HepG2 (cell line): ENCODE data around the gene STK11. TPM values are rescaled to one million over a fixed set of nuclear protein-coding genes. Genes with fewer than 3 reads are reported as not detected.

Experiments used
- AGO2 ChIP-seq: fragments of 200-400 bp; formaldehyde crosslinking; optimal IDR thresholded peaks from 2 replicates; pipeline ENCODE3; 2017; ENCODE audit warnings: mild to moderate bottlenecking, low read depth, low read length, moderate library complexity
- GRHL1 ChIP-seq: sonication (generic); formaldehyde crosslinking; conservative IDR thresholded peaks from 2 replicates; pipeline ENCODE4 v1.8.0; 2022; ENCODE audit warnings: missing genetic modification reagents
- HNF4A ChIP-seq: sonication (generic); formaldehyde crosslinking; IDR thresholded peaks from 2 replicates; pipeline ENCODE4 v1.4.0; 2020; ENCODE audit warnings: missing genetic modification reagents
- KLF15 ChIP-seq: sonication (generic); formaldehyde crosslinking; IDR thresholded peaks from 2 replicates; pipeline ENCODE4 v1.8.1; 2023; ENCODE audit warnings: borderline replicate concordance, mild to moderate bottlenecking, inconsistent platforms, missing genetic modification reagents, mixed read lengths
- NCOA5 ChIP-seq: sonication (generic); formaldehyde crosslinking; IDR thresholded peaks from 2 replicates; pipeline ENCODE4 v1.4.0; 2020; ENCODE audit warnings: missing genetic modification reagents
- NPAS2 ChIP-seq: sonication (generic); formaldehyde crosslinking; IDR thresholded peaks from 2 replicates; pipeline ENCODE4 v1.8.0; 2022; ENCODE audit warnings: mild to moderate bottlenecking, missing genetic modification reagents, borderline replicate concordance
- REL ChIP-seq: sonication (generic); formaldehyde crosslinking; conservative IDR thresholded peaks from 2 replicates; pipeline ENCODE4 v1.8.0; 2022; ENCODE audit warnings: mild to moderate bottlenecking, missing genetic modification reagents, moderate library complexity
- SOX13 ChIP-seq, 3 experiments: fragments of 450-650 bp in 1 of 3; sonication (generic) in 1 of 3; formaldehyde crosslinking in 1 of 3; IDR thresholded peaks in 2 of 3; conservative IDR thresholded peaks in 1 of 3; 2 replicates each; pipeline versions ENCODE4 v1.5.0 to v1.6.1; 2016 to 2020; ENCODE audit warnings: antibody characterized with exemption in 1 of 3, mild to moderate bottlenecking in 1 of 3, missing compliant biosample characterization in 1 of 3, missing genetic modification reagents in 1 of 3, moderate library complexity in 1 of 3
- TCF12 ChIP-seq, 2 experiments: fragments of 450-650 bp in 1 of 2; sonication (generic) in 1 of 2; formaldehyde crosslinking in 1 of 2; IDR thresholded peaks; 2 replicates each; pipeline versions ENCODE4 v1.6.1 to v1.8.0; 2017 to 2022; ENCODE audit warnings: antibody characterized with exemption in 1 of 2, mild to moderate bottlenecking in 1 of 2, missing genetic modification reagents in 1 of 2, moderate library complexity in 1 of 2
- ZBTB20 ChIP-seq: sonication (generic); formaldehyde crosslinking; IDR thresholded peaks from 2 replicates; pipeline ENCODE4 v1.8.1; 2023; ENCODE audit warnings: missing genetic modification reagents, low read depth, mild to moderate bottlenecking, borderline replicate concordance
- ZBTB21 ChIP-seq: sonication (generic); formaldehyde crosslinking; IDR thresholded peaks from 2 replicates; pipeline ENCODE4 v1.4.0; 2020; ENCODE audit warnings: missing genetic modification reagents
- ZMYM3 ChIP-seq: sonication (generic); formaldehyde crosslinking; IDR thresholded peaks from 2 replicates; pipeline ENCODE4 v1.5.1; 2020; ENCODE audit warnings: mild to moderate bottlenecking, missing genetic modification reagents
- ZNF264 ChIP-seq: sonication (generic); formaldehyde crosslinking; IDR thresholded peaks from 2 replicates; pipeline ENCODE4 v1.4.0; 2020; ENCODE audit warnings: missing genetic modification reagents
- ZNF383 ChIP-seq: sonication (generic); formaldehyde crosslinking; IDR thresholded peaks from 2 replicates; pipeline ENCODE4 v1.4.0; 2020; ENCODE audit warnings: missing genetic modification reagents, mild to moderate bottlenecking, borderline replicate concordance
- ZNF512 ChIP-seq: sonication (generic); formaldehyde crosslinking; IDR thresholded peaks from 2 replicates; pipeline ENCODE4 v1.4.0; 2020; ENCODE audit warnings: mild to moderate bottlenecking, missing genetic modification reagents
- ZNF629 ChIP-seq: sonication (generic); formaldehyde crosslinking; conservative IDR thresholded peaks from 2 replicates; pipeline ENCODE4 v1.5.0; 2020; ENCODE audit warnings: missing genetic modification reagents
- ZNF670 ChIP-seq: sonication (generic); formaldehyde crosslinking; IDR thresholded peaks from 2 replicates; pipeline ENCODE4 v1.8.0; 2022; ENCODE audit warnings: mild to moderate bottlenecking, missing genetic modification reagents, borderline replicate concordance
- polyA plus RNA-seq, 8 experiments: library from polyadenylated mRNA; depleted of rRNA in 3 of 8; stranded (reverse) in 7 of 8; unstranded in 1 of 8; fragments of >200 nt; fragmentation: Illumina TruSeq in 4 of 8; extraction: Trizol in 4 of 8; gene quantifications; 2 replicates each; pipeline versions ENCODE4 v1.2.1 to v1.2.3, GENCODE V29; 2011 to 2016; ENCODE audit warnings: low read depth in 4 of 8, missing spikeins in 1 of 8, mixed read lengths in 1 of 8; ENCODE audit not compliant: insufficient read depth in 1 of 8
- total RNA-seq, 5 experiments: library from RNA; depleted of rRNA; stranded (reverse); fragments of >200 nt; fragmentation: Illumina TruSeq; extraction: Trizol; gene quantifications; 2 replicates each; pipeline ENCODE4 v1.2.3, GENCODE V29; 2016; ENCODE audit warnings: low read depth in 1 of 5
- TF ChIP-seq, protein P1 (sequence below): sonication (generic); formaldehyde crosslinking; IDR thresholded peaks from 2 replicates; pipeline ENCODE4 v1.4.0; 2020; ENCODE audit warnings: missing genetic modification reagents

Gene STK11
- total and polyA plus RNA-seq, 2 of the 13 experiments (the other 11 are each of a cell fraction or from before 2014, with no cell fraction given), result 27.5 to 43.6 TPM

DNA sequence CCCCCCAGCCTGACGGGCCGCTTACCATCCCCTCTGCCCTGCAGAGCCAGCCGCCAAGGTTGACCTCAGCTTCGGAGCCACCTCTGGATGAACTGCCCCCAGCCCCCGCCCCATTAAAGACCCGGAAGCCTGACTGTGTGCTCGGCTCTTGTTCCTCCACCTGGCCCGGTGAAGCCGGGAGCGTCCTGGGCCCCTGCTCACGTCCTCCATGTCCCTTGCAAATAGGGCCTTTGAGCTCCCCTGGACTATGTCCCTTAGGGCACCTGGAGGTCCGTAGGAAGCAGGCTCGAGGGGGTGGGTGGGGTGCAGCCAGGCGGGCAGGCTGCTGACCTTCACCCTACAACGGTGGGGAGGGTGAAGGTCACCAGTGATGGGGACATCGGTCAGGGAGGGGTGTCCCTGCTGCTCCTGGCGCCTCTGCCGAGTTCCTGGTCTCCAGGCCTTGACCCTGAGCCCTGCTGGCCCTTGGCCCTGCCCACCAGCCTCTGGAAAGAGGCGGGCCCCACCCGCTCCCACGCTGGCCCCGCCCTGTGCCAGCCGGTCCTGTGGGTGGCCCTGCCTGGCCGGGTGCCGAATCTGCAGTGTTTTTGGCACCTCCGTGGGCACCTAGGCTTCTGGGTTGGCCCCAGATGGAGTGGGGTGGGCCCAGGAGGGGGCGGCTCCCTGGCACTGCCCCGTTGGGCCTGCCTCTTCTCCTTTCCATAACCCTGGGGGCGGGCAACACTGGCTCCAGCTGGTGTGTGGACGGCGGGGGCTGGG lies 39.3 kb downstream of the STK11 start (continued):
- TF ChIP-seq, protein P1, sequence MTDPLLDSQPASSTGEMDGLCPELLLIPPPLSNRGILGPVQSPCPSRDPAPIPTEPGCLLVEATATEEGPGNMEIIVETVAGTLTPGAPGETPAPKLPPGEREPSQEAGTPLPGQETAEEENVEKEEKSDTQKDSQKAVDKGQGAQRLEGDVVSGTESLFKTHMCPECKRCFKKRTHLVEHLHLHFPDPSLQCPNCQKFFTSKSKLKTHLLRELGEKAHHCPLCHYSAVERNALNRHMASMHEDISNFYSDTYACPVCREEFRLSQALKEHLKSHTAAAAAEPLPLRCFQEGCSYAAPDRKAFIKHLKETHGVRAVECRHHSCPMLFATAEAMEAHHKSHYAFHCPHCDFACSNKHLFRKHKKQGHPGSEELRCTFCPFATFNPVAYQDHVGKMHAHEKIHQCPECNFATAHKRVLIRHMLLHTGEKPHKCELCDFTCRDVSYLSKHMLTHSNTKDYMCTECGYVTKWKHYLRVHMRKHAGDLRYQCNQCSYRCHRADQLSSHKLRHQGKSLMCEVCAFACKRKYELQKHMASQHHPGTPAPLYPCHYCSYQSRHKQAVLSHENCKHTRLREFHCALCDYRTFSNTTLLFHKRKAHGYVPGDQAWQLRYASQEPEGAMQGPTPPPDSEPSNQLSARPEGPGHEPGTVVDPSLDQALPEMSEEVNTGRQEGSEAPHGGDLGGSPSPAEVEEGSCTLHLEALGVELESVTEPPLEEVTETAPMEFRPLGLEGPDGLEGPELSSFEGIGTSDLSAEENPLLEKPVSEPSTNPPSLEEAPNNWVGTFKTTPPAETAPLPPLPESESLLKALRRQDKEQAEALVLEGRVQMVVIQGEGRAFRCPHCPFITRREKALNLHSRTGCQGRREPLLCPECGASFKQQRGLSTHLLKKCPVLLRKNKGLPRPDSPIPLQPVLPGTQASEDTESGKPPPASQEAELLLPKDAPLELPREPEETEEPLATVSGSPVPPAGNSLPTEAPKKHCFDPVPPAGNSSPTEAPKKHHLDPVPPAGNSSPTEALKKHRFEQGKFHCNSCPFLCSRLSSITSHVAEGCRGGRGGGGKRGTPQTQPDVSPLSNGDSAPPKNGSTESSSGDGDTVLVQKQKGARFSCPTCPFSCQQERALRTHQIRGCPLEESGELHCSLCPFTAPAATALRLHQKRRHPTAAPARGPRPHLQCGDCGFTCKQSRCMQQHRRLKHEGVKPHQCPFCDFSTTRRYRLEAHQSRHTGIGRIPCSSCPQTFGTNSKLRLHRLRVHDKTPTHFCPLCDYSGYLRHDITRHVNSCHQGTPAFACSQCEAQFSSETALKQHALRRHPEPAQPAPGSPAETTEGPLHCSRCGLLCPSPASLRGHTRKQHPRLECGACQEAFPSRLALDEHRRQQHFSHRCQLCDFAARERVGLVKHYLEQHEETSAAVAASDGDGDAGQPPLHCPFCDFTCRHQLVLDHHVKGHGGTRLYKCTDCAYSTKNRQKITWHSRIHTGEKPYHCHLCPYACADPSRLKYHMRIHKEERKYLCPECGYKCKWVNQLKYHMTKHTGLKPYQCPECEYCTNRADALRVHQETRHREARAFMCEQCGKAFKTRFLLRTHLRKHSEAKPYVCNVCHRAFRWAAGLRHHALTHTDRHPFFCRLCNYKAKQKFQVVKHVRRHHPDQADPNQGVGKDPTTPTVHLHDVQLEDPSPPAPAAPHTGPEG, result peak; percentile 32; the same call in 1 of the 2 replicates
- TF ChIP-seq ZNF670, result no peak
- no peak for TF ChIP-seq TCF12 (IDR thresholded peaks at IDR 0.05)
- TF ChIP-seq TCF12 (CRISPR knock-in tag; IDR thresholded peaks at IDR 0.05), result peak; percentile 96
- TF ChIP-seq ZBTB20, result 0 out of 2 replicates have a peak, but pooled peaks have one; percentile 27
- peak; percentile 41; the same call in 1 of the 2 replicates for TF ChIP-seq ZNF264 (CRISPR knock-in tag)
- 0 out of 2 replicates have a peak, but pooled peaks have one; percentile 29 for TF ChIP-seq ZNF383
- TF ChIP-seq HNF4A, result peak; percentile 99
- TF ChIP-seq NPAS2, result no peak
- no peak for TF ChIP-seq GRHL1
- TF ChIP-seq AGO2, result peak; percentile 95
- peak; percentile 68; the same call in 1 of the 2 replicates for TF ChIP-seq ZMYM3 (CRISPR knock-in tag)
- no peak for TF ChIP-seq NCOA5 (CRISPR knock-in tag)
- TF ChIP-seq KLF15, result no peak; the same call in 1 of the 2 replicates
- 0 out of 2 replicates have a peak, but pooled peaks have one; percentile 42 for TF ChIP-seq REL (CRISPR knock-in tag)
- no peak for TF ChIP-seq ZNF512 (CRISPR knock-in tag)
- TF ChIP-seq ZNF629 (CRISPR knock-in tag), result peak; percentile 43; the same call in 1 of the 2 replicates
- TF ChIP-seq ZBTB21 (CRISPR knock-in tag), result no peak
- peak; percentile 49; the same call in 1 of the 2 replicates for TF ChIP-seq SOX13 (IDR thresholded peaks at IDR 0.05)
- peak in 1 of 2 experiments; percentile 84; a peak in 2 of 4 replicates for TF ChIP-seq SOX13 (CRISPR knock-in tag; conservative IDR thresholded peaks at IDR 0.05 in 1 of 2, IDR thresholded peaks at IDR 0.05 in 1 of 2)
